GM20000 (cell line): ENCODE data around the gene ZBTB40.

Experiments used
- DNase-seq: peaks from one replicate; pipeline ENCODE4 v3.0.0; 2012; ENCODE audit warnings: low spot score
- CTCF ChIP-seq: IDR thresholded peaks from 2 replicates; pipeline ENCODE4 v1.5.1; 2012; ENCODE audit warnings: mild to moderate bottlenecking, control low read depth; ENCODE audit errors: extremely low read depth, missing control alignments

Gene ZBTB40

GRCh38 chr1:22418312-22418711, 33.3 kb upstream of the ZBTB40 start:
- no peak for TF ChIP-seq CTCF
- DNase-seq, result no peak

- no peak for TF ChIP-seq CTCF
- DNase-seq, result no peak
These were observed 32.7 kb upstream of the ZBTB40 start for GRCh38 chr1:22418933-22419382.

DNA sequence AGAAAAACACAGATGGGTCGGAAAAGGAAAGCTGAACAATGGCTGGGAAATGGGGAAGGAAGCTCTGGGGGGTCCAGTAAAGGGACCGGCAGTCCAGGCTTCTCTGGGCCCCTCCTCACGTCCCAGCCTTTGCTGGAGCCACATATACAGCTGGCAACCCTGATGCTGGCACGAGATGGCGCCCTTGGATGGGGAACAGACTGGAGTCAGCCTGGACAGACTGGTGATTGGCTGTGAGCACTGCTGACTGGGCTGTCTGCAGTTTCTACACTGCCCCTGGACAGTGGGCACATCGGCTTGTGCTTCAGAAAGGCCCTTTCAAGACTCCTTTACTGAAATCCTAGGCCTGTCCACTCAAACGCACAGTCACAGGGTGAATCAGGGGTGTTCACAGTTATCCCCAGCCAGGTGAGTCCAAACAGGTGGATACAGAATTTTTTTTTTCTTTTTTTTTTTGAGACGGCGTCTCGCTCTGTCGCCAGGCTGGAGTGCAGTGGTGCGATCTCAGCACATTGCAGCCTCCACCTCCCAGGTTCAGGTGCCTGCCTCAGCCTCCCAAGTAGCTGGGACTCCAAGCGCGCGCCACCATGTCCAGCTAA, 31.1 kb upstream of the ZBTB40 start:
- peak; percentile 71 for DNase-seq
- peak; percentile 49 for TF ChIP-seq CTCF

- DNase-seq, result no peak
- TF ChIP-seq CTCF, result no peak
These were observed 24.9 kb upstream of the ZBTB40 start for GRCh38 chr1:22426781-22427180.

- no peak for TF ChIP-seq CTCF
- DNase-seq, result peak; percentile 46
These were observed 23.0 kb upstream of the ZBTB40 start for GRCh38 chr1:22428672-22429071.

DNA sequence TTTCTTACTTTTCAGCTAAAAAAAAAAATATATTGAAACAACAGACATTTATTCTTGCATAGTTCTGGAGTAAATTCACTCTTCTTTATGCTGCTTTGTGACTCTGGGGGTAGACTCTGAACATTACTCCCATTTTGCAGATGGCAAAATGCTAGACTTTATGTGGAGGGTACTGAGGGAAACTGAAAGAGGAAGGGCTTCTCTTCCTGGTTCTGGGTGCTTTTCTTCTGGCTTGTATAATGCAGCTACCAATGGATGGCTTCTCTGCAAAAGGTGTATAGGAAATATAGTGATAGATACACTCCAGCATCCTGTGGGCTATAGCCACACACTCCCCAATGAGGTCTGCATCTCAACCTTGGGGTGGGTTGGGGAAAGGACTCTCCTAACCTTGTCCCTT, 19.7 kb upstream of the ZBTB40 start:
- DNase-seq, result no peak

DNA sequence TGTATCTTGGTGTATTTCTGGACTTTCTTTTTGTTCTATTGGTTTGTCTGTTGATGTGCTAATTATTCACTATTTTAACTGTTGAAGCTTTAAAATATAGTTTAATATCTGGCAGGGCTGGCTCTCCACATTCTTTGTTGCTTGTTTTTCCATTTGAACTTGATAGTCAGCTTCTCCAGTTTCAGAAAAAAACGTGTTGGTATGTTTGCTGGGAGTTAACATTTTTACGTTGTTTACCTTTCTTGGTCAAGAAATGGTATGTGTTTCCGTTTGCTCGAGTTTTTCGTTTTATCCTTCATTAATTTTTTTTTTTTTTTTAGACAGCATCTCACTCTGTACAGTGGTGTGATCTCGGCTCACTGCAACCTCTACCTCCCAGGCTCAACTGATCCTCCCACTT, 16.9 kb upstream of the ZBTB40 start:
- no peak for DNase-seq
- no peak for TF ChIP-seq CTCF

More for the DNA sequence above, 19.7 kb upstream of the ZBTB40 start:
- TF ChIP-seq CTCF, result no peak
